ENCODE measurements around the gene EMCN.

- TF ChIP-seq CTCF (IDR thresholded peaks at IDR 0.05) (no peak), POLR2A (IDR thresholded peaks at IDR 0.05) (no peak), POLR2AphosphoS5 (IDR thresholded peaks at IDR 0.05) (no peak)
Measured at GRCh38 chr4:100420571-100420970, 97.3 kb downstream of the EMCN start.

All from sigmoid colon (tissue), 4 donors.